PFSK-1 (cell line): ENCODE data around the gene SPATA17.

Experiments used
- FOXP2 ChIP-seq: optimal IDR thresholded peaks from 2 replicates; pipeline ENCODE3; 2011; ENCODE audit warnings: borderline replicate concordance, control low read depth, inconsistent platforms; ENCODE audit not compliant: insufficient read depth; ENCODE audit errors: extremely low read length, extremely low read depth
- POLR2AphosphoS5 ChIP-seq: IDR thresholded peaks from 2 replicates; pipeline ENCODE4 v1.6.1; 2012; ENCODE audit warnings: low read depth, mild to moderate bottlenecking, control low read depth, low read length, moderate library complexity
- REST ChIP-seq, 2 experiments: IDR thresholded peaks; 2 replicates each; pipeline versions ENCODE4 v1.6.1 to v1.8.0; 2011 to 2012; ENCODE audit warnings: low read depth in 2 of 2, low read length in 2 of 2, control low read depth in 1 of 2, inconsistent platforms in 1 of 2, mild to moderate bottlenecking in 1 of 2, moderate library complexity in 1 of 2; ENCODE audit not compliant: insufficient read depth in 1 of 2
- SIN3A ChIP-seq: IDR thresholded peaks from 2 replicates; pipeline ENCODE4 v1.6.1; 2012; ENCODE audit warnings: mild to moderate bottlenecking, low read length, moderate library complexity, borderline replicate concordance; ENCODE audit not compliant: insufficient read depth
- TAF1 ChIP-seq: IDR thresholded peaks from 2 replicates; pipeline ENCODE4 v1.6.1; 2012; ENCODE audit warnings: low read length, control low read depth, borderline replicate concordance; ENCODE audit not compliant: insufficient read depth

Gene SPATA17

GRCh38 chr1:217857061-217857460 is 225.9 kb downstream of the SPATA17 start:
- TF ChIP-seq FOXP2 = no peak
- TF ChIP-seq REST (IDR thresholded peaks at IDR 0.05; ENCODE audit: insufficient read depth in 1 of 2, low read depth in 2 of 2, low read length in 2 of 2) = no peak
- TF ChIP-seq POLR2AphosphoS5 = no peak
- TF ChIP-seq SIN3A = no peak
- TF ChIP-seq TAF1 = no peak

GRCh38 chr1:217861658-217862057 is 230.5 kb downstream of the SPATA17 start:
- TF ChIP-seq SIN3A = no peak
- no peak for TF ChIP-seq REST (IDR thresholded peaks at IDR 0.05; ENCODE audit: insufficient read depth in 1 of 2, low read depth in 2 of 2, low read length in 2 of 2)
- no peak for TF ChIP-seq POLR2AphosphoS5
- no peak for TF ChIP-seq TAF1
- TF ChIP-seq FOXP2 = no peak

GRCh38 chr1:217867446-217867995 is 236.4 kb downstream of the SPATA17 start:
- TF ChIP-seq REST (IDR thresholded peaks at IDR 0.05; ENCODE audit: insufficient read depth in 1 of 2, low read depth in 2 of 2, low read length in 2 of 2) = no peak
- no peak for TF ChIP-seq FOXP2
- TF ChIP-seq POLR2AphosphoS5 = no peak
- no peak for TF ChIP-seq TAF1
- TF ChIP-seq SIN3A = no peak

- no peak for TF ChIP-seq REST (IDR thresholded peaks at IDR 0.05; ENCODE audit: insufficient read depth in 1 of 2, low read depth in 2 of 2, low read length in 2 of 2)
- no peak for TF ChIP-seq POLR2AphosphoS5
- TF ChIP-seq TAF1 = no peak
- TF ChIP-seq FOXP2 = no peak
- no peak for TF ChIP-seq SIN3A
Measured at GRCh38 chr1:217871955-217872354, 240.8 kb downstream of the SPATA17 start.

- no peak for TF ChIP-seq FOXP2
- no peak for TF ChIP-seq TAF1
- no peak for TF ChIP-seq REST (IDR thresholded peaks at IDR 0.05; ENCODE audit: insufficient read depth in 1 of 2, low read depth in 2 of 2, low read length in 2 of 2)
- TF ChIP-seq POLR2AphosphoS5 = no peak
- TF ChIP-seq SIN3A = no peak
Measured at GRCh38 chr1:217875229-217875628, 244.1 kb downstream of the SPATA17 start.
